Mesenteric fat pad (tissue), 1 donor: ENCODE data around the gene SYNDIG1. TPM values are rescaled to one million over a fixed set of nuclear protein-coding genes. Genes with fewer than 3 reads are reported as not detected.

ENCODE experiments used
- DNase-seq: peaks from one replicate; pipeline ENCODE4 v3.0.0-alpha.2; 2020; ENCODE audit warnings: low spot score
- total RNA-seq: library from RNA; stranded (reverse); fragmentation: NEBNext Ultra II Directional; extraction: Animal tissue kit (Norgen Biotek cat#: 25700); gene quantifications from one replicate; pipeline ENCODE4 v1.2.1, GENCODE V29; 2021
- donor health status: DM: yes; HTN: yes; CAD: no.

The SYNDIG1 gene
- total RNA-seq, 1 donor from 2014 or later, result 0.77 TPM

- no peak for DNase-seq
These were observed 89.8 kb downstream of the SYNDIG1 start for GRCh38 chr20:24559114-24559732.

- DNase-seq, result no peak
These were observed 91.4 kb downstream of the SYNDIG1 start for GRCh38 chr20:24560571-24561491.

GRCh38 chr20:24565835-24566351, 96.5 kb downstream of the SYNDIG1 start:
- no peak for DNase-seq

DNA sequence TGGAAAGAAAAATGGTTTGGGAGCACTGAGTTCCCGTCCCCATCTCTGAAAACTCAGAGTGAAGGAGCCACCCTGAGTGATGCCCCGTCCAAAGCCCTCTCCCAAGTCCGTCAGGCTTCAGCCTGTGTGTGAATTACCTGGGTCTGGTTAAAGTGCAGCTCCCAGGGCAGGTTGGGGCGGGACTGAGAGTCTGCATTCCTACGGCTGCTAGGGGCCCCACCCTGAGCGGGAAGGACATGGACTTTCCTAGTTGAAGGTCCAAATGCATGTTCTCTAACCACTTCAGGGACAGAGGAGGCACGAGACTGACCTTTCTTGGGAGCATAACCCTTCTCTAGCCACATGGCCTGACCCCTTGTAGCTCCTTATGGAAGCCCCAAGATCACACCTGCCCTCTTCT, 97.2 kb downstream of the SYNDIG1 start:
- DNase-seq, result no peak

DNA sequence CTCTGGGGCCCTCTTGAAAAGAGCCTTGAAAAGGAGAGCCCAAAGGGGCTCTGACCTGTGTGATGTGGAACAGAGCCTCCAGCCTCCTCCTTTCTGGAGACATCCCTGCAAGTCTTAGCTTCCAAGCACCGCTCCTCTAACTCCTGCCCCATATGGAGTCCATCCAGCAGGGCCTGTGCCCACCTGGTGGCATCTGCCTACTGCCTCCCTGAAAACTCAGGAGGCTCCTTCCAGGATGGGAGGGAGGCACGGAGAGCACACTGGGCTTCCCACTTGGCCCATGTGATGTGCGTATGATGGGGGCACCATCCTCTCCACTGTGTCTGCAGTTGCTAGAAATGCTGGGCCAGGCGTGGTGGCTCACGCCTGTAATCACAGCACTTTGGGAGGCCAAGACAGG, 98.1 kb downstream of the SYNDIG1 start:
- no peak for DNase-seq

GRCh38 chr20:24568842-24569241, 99.4 kb downstream of the SYNDIG1 start:
- DNase-seq, result no peak

GRCh38 chr20:24571159-24571558, 101.7 kb downstream of the SYNDIG1 start:
- no peak for DNase-seq

GRCh38 chr20:24572140-24572539, 102.7 kb downstream of the SYNDIG1 start:
- DNase-seq, result no peak

- no peak for DNase-seq
These were observed 103.4 kb downstream of the SYNDIG1 start for GRCh38 chr20:24572862-24573261.

DNA sequence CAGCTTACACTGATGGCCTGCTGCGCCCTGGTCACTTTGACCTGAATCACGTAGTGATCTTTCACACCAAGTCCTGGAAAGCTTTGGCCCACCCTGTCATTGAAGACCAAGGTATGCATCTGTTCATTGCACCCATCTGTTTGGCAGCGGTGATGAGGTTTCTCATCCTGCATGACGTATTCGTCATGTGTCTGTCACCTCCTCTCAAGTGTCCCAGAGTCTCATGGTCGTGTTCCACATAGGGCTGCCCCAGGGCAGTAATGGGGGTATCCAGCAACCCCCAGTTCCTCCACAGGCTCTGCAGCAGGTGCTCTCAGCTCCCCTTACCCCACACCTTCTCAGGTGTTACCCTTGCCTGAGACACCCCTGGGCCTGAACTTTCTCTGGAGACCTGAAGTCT, 104.1 kb downstream of the SYNDIG1 start:
- no peak for DNase-seq

DNA sequence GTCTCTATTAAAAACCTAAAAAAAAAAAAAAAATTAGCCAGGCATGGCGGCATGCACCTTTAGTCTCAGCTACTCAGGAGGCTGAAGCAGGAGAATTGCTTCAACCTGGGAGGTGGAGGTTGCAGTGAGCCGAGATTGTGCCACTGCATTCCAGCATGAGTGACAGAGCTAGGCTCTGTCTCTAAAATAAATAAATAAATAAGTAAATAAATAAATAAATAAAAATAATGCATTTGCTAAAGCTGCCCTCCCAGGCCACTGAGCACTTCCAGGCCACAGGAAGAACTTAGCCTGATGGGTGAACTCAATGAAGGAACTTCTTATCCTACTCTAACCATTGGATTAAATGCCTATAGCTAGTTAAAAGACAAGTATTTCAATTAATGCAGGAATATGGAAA, 104.9 kb downstream of the SYNDIG1 start:
- no peak for DNase-seq

DNA sequence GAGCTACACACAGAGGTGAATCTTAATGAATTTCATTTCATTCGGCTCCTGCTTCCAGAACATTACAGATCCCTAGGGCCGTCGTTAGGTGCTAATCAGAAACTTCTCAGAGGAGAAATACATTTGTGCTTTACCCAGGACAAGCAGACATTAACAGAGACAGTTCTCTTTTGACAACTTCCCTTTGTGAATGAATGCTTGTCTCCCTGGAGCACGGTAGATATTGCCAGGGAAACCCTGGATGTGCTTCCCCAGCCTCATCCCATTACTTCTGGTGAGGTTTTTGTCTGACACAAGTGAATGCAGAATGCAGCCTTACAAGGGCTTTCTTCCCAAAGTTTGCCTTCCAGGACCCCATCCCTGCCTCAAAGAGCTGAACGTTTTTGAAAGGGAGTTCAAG, 105.4 kb downstream of the SYNDIG1 start:
- DNase-seq, result no peak

GRCh38 chr20:24575811-24576210, 106.4 kb downstream of the SYNDIG1 start:
- DNase-seq, result no peak

DNA sequence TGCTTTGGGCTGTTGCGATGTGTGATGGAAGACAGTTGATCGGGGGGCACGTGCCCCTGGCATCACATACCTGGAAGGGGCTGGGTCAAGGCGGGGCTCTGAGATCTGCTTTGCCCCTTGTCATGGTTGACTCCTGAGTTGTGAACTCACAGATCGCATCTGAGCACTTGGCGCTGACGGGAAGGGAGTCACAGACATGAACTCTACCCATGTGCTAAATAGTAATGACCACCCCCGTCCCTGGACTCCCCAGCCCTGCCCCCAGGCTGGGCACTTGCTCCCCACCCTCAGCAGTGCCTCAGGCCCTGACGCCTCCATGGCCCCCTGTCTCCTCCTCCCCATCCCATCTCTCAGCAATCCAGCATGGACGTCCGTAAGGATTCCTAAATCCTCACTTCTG, 107.0 kb downstream of the SYNDIG1 start:
- DNase-seq, result no peak

- DNase-seq, result no peak
These were observed 108.0 kb downstream of the SYNDIG1 start for GRCh38 chr20:24577271-24577909.

DNA sequence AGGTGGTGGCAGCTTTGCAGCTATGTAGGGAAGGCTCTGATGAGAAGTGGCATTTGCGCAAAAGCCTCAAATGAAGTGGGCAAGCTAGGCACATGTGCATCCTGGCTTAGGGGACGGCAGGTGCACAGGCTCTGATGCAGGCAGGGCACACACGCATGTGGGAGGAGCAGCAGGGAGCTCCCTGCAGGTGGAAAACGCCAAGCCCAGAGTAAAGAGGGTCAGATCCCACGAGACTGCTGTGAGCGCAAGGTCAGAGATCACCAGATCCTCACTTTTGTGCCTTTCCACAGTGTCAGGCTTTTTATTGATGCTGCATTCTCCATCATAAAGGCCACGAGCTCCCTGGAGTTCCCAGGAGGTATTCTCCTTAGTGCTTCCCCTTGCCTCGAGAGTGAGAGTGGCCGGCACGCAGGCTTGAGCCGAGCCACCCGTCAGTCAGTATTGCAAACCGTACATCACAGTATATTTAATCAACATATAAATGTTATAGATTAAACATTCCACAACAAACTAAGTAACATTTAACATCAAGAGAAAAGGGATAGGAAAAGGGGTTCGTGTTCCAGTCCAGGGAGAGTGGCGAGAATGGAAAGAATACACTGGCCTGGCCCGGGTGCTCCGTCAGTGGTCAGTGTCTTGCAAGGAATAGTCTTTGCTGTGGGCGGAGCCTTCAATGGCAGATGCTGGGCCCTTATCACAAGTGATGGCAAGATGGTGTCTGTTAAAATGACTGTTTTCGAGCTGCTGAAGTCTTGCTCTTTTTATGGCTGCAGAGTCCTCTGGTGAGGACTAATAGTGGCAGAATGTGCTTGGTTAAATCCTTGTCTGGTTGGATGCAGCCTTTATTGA, 109.4 kb downstream of the SYNDIG1 start:
- DNase-seq, result no peak

- DNase-seq, result no peak
These were observed 110.0 kb downstream of the SYNDIG1 start for GRCh38 chr20:24579475-24579874.

DNA sequence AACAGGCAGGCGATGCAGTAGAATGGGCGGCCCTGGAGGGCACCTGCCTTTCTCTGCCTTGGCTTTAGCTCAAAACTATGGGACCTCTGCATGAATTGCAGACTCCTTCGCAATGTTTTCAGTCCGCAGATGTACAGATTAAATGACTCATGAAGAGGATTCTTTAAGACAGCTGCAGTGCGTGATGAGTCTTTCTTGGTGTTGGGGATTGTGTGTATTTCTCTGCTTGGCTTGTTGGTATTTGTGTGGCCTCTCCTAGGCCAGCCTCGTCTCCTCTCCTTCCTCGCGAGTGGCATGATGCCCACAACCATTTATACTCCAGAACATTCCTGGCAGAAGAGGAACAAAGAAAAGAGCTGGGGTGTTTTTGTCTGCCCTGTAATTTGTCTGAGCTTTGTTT, 110.6 kb downstream of the SYNDIG1 start:
- DNase-seq, result no peak

GRCh38 chr20:24580855-24581254, 111.4 kb downstream of the SYNDIG1 start:
- no peak for DNase-seq

DNA sequence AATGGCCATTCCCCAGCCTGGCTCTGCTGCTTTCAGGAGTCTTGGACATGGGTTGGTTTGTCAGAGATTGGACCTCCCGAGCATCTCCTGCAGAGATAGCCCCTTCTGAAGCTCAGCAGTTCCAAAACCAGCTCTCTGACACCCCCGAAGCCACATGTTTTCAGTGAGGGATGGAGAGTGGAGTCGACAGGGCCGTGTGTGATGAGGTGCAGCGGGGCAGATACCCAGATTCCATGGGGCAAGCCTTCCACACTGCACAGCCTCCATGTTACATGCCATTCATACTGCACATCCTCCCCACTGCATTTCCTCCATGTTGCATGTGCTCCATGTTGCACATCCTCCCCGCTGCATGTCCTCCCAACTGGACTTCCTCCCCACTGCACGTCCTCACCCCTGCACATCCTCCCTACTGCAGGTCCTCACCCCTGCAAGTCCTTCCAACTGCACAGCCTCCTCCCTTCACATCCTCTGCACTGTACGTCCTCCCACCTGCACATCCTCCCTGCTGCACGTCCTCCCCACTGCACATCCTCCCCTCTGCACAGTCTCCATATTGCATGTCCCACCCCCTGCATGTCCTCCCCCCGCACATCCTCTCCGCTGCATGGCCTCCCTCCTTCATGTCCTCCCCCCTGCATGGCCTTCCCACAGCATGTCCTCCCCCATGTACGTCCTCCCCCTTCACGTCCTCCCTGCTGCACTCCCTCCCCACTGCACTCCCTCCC, 112.2 kb downstream of the SYNDIG1 start:
- DNase-seq, result no peak
